DMS53 treated with DMSO at 0.1 percent for 48 hours (cell line): ENCODE data around the gene PRR23E.

Experiments used
- DNase-seq: peaks from one replicate; lab custom pipeline; 2025; ENCODE audit not compliant: unreplicated experiment; lab: John Stamatoyannopoulos, UW

The PRR23E gene

GRCh38 chr3:127222163-127222562 lies 29.2 kb downstream of the PRR23E start:
- no peak for DNase-seq

- DNase-seq, result no peak
Observed at GRCh38 chr3:127222664-127223063, 29.7 kb downstream of the PRR23E start.

DNA sequence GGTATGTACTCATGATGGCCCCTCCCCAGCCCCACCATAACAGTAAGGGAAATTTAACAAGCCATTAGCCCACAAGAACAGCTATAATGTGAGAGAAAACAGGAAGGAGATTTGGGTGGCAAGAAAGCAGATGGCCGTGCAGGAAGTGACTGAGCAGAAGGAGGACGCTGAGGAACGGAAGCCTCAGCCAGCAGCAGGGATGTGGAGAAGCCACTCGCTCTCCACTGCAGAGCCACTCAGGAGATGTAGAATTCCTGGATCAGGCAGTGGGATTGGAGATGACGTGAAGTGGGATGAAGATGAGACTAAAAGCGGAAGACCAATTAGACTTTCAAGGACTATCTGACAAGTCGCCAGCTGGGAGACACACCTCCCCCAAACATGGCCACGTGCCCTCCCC lies 31.2 kb downstream of the PRR23E start:
- no peak for DNase-seq

GRCh38 chr3:127226457-127226856 lies 33.5 kb downstream of the PRR23E start:
- DNase-seq, result peak; percentile 11

GRCh38 chr3:127226946-127227842 lies 34.3 kb downstream of the PRR23E start:
- peak; percentile 22 for DNase-seq

DNA sequence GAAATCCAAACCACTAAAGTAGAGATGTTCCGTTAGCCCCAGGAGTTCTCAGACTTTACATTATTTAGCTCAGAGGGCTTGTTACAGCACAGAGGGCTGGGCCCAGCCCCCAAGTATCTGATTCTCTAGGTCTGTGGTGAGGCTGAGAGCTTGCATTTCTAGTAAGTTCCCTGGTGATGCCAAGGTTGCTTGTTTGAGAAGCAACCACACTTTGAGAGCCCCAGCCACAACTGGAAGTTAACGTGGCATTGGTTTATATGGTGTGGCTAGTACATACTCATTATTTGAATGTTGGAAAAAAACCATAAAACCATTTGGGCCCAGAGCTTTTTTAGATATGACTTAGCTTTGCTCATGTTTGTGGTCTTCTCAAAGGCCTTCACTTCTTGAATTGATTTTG lies 35.9 kb downstream of the PRR23E start:
- DNase-seq, result no peak

DNA sequence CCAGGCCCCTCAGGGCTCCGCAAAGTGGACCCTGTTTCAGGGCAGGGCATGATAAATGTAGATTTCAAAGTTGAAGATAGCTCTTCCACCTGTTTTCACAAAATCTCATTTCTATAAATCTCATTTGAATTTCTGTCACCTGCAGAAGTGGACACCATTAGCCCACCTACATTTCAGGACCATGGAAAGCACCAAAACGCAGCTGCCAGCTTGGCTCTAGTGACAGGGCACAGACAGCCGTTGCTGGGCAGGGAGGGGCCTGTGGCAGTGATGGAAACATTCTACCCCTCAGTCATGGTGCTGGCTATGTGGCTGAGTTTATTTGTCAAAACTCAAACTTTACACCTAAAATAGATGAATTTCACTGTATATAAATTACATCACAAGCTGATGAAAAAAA lies 40.4 kb downstream of the PRR23E start:
- no peak for DNase-seq

DNA sequence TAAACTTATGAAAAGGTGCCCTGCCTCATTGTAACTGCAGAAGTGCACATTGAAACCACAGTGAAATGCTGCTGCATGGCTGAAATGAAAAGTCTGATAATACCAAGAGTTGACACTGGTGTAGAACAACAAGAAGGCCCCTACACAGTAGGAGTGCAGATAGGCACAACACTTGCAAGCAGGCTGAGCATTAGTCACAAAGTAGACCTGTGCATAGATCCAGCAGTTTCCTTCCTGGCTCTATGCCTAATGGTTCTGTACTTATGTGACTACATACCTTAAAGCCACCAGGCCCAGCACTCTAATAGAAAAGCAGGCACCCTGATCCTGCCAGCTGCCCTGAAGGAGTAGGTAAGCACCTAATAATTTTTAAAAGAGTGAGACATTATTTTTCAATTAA lies 41.8 kb downstream of the PRR23E start:
- DNase-seq, result no peak

DNA sequence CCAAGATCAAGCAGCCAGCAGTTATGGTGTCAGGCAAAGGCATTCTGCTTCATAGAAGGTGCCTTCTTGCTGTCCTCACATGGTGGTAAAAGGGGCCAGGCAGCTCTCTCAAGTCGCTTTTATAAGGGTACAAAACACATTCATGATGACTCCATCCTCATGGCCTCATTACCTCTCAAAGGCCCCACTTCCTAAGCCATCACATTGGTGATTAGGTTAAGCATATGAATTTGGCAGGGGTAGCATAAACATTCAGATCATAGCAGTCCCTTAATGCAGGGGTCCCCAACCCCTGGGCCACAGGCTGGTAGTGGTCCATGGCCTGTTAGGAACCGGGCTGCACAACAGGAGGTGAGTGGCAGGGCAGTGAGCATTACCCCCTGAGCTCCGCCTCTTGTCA lies 42.8 kb downstream of the PRR23E start:
- DNase-seq, result no peak

GRCh38 chr3:127237835-127238234 lies 44.9 kb downstream of the PRR23E start:
- no peak for DNase-seq

DNA sequence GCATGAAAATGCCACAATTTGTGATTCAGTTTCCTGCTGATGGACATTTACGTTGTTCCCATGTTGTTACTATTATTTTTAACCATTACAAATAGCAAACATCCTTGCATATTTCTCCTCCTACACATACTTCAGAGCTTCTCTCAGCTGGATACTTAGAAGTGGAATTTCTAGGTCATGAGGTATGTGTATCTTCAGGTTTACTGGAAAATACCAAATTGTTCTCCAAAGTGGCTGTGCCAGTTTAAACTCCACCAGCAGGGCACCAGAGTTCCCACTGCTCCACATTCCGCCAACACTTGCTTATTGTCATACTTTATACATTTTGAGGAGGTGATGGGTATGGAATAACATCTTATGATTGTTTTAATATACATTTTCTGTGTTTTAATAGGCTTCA lies 45.7 kb downstream of the PRR23E start:
- DNase-seq, result no peak

GRCh38 chr3:127247292-127247691 lies 54.4 kb downstream of the PRR23E start:
- DNase-seq, result no peak
